ENCODE results near the gene SCAF1. TPM values are rescaled to one million over a fixed set of nuclear protein-coding genes. Genes with fewer than 3 reads are reported as not detected.
A peak's percentile ranks its signal among the peaks of the same experiment; 100 is the strongest.

Gene SCAF1
- total and polyA plus RNA-seq, 3 donors from 2014 or later, result 51.4 to 78.1 (median 70.8) TPM

DNA sequence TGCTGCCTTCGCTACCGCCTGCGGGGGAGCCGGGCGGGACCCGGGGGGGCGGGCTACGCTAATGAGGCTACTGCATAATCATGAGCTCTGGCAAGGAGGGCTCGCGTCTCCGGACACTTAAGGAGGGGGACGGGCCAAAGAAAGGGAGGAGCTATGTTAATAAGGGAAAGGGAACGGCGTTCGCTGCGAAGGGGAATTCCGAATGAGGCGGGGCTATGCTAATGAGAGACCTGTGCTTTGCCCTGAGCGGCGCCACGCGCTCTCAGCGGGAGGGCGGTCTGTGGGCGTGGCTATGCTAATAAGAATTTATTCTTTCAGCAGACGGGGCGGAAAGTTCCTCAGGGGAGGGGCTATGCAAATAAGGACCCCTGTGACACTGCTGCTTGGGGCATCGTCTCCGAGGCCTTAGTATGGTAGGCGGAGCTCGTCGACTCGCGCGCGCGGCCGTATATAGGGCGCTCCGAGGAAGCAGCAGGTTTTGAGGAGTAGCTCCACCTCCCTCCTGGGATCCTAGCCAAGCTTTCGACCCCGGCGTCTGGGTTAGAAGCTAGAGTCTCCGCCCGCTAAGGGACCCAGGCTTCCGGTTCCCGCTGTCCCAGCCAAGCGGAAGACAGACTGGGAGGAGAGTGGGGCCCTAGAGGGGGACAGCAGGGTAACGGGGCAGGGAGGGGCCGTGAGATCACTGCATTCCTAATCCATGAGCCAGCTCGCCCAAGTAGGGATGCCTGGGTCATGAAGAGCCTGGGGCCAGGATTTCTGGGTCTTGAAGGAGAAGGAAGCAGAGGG lies 1.7 kb upstream of the SCAF1 start, which contains the start of gene RRAS:
Gene RRAS (minus strand): TSS at position 31 of the 786 bp plus-strand sequence. CDS start 45 bp downstream, outside the sequence.
- 0% methylated on average over 30 to 47 of the region's 51 CpGs for WGBS, 2 donors
- H3K27me3 ChIP-seq, result no peaks in the 10 kb centered on the region
- H3K27ac ChIP-seq, result peak within 1 kb of the TSS; percentile 98 to 99
- H3K4me3 ChIP-seq, result peak within 1 kb of the TSS; percentile 82 to 84
- no peaks in the 10 kb centered on the region for H3K9me3 ChIP-seq
- DNase-seq, result peak; percentile 100
- H3K36me3 ChIP-seq (ENCODE audit: low read depth, missing control alignments), result no peaks in the 10 kb centered on the region
- TF ChIP-seq, protein P1, sequence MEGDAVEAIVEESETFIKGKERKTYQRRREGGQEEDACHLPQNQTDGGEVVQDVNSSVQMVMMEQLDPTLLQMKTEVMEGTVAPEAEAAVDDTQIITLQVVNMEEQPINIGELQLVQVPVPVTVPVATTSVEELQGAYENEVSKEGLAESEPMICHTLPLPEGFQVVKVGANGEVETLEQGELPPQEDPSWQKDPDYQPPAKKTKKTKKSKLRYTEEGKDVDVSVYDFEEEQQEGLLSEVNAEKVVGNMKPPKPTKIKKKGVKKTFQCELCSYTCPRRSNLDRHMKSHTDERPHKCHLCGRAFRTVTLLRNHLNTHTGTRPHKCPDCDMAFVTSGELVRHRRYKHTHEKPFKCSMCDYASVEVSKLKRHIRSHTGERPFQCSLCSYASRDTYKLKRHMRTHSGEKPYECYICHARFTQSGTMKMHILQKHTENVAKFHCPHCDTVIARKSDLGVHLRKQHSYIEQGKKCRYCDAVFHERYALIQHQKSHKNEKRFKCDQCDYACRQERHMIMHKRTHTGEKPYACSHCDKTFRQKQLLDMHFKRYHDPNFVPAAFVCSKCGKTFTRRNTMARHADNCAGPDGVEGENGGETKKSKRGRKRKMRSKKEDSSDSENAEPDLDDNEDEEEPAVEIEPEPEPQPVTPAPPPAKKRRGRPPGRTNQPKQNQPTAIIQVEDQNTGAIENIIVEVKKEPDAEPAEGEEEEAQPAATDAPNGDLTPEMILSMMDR (IDR thresholded peaks at IDR 0.05), result no peak
- TF ChIP-seq POLR2A (IDR thresholded peaks at IDR 0.05), result peak; percentile 49
- H3K4me1 ChIP-seq, result peaks cover 48% of the 10 kb centered on the region
- intact Hi-C loops (cut with DNase I; ENCODE audit: low total_unique reads), result no loop called here

DNA sequence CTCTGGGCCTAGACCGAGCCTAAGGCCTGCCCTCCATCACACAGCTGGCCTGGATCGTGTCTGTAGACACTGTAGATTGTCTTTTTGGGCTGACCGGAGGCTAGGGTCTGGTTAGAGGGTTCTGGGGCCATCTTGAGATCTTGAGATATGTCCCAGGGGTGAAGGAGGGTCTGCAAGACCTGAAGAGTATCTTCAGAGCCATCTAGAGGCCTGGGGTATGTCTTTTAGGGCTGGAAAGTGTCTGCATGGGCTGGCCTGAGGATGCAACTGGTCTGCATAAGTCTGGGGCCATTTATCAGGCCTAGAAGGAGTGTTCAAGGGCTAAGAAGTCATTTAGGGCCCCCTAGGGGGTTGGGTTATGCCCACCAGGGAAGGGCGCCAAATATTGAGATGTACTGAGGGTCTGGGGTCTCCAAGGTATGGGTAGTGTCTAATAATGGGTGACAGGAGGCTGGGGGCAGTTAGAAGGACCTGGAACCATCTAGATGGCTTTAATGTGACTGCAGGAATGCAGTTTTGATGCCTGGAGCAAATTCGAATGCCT lies 555 bp downstream of the SCAF1 start:
- intact Hi-C loops (cut with DNase I; ENCODE audit: low total_unique reads), result no loop called here
- TF ChIP-seq, protein P1 (IDR thresholded peaks at IDR 0.05), result no peak
- no peak for TF ChIP-seq POLR2A (IDR thresholded peaks at IDR 0.05)
- H3K27me3 ChIP-seq, result no peaks in the 10 kb centered on the region
- H3K4me3 ChIP-seq, result peak overlapping the region; percentile 82 to 84
- H3K9me3 ChIP-seq, result no peaks in the 10 kb centered on the region
- H3K36me3 ChIP-seq (ENCODE audit: low read depth, missing control alignments), result no peaks in the 10 kb centered on the region
- H3K4me1 ChIP-seq, result peaks cover 48% of the 10 kb centered on the region
- DNase-seq, result no peak
- 2 to 8% methylated on average over 3 to 5 of the region's 5 CpGs for WGBS, 2 donors
- peak overlapping the region; percentile 93 to 99 for H3K27ac ChIP-seq

DNA sequence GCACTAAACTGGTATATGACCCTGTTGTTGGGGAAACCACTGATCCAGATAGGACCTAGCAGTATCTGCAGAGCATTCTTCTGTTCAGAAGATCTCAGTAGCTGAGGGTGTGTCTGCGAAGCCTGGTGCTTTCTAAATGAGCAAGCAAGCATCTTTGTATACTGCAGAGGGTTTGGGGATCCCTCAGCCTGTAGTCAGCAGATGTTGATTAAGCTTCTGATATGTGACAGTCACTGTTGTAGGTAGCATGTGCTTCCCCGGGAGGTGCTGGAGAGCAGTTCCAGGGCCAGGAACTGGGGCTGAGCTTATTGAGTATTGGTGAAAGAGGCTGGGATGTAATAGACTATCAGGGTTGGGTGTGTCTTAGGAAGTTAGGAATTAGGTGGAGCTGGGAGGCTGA lies 1.5 kb downstream of the SCAF1 start:
- peaks cover 39% of the 10 kb centered on the region for H3K4me1 ChIP-seq
- WGBS, 2 donors, result 72 to 79% methylated on average over 2 of the region's 2 CpGs
- intact Hi-C loops (cut with DNase I; ENCODE audit: low total_unique reads), result no loop called here

DNA sequence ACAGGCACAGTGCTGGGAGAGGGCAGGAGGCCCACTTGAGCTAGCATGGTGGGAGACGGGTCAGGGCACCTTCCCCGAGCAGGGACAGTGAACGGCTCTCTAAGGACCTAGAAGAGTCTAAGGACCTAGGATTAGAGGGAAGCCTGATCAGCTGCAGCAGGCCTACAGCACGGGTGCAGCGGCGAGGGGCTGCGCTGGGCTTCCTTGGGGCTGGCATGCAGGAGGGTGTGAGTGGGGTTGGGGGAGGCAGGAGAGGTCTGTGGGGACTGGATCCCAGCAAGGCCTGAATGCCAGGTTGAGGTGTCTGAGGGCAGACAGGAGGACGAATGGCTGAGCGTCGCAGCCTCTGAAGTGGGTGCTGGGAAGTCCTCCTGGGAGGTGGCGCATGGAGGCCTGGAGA lies 3.6 kb downstream of the SCAF1 start:
- intact Hi-C loops (cut with DNase I; ENCODE audit: low total_unique reads), result no loop called here
- no peak overlapping the region for H3K27ac ChIP-seq
- H3K4me3 ChIP-seq, result no peak overlapping the region
- DNase-seq, result no peak
- no peak for TF ChIP-seq POLR2A (IDR thresholded peaks at IDR 0.05)
- TF ChIP-seq, protein P1 (IDR thresholded peaks at IDR 0.05), result no peak
- no peaks in the 10 kb centered on the region for H3K36me3 ChIP-seq (ENCODE audit: low read depth, missing control alignments)
- no peaks in the 10 kb centered on the region for H3K9me3 ChIP-seq
- WGBS, 2 donors, result 86 to 90% methylated on average over 9 to 11 of the region's 11 CpGs
- peaks cover 31% of the 10 kb centered on the region for H3K4me1 ChIP-seq
- no peaks in the 10 kb centered on the region for H3K27me3 ChIP-seq

More for the DNA sequence above, 1.5 kb downstream of the SCAF1 start:
- Histone ChIP-seq H3K27me3 (no peaks in the 10 kb centered on the region), H3K27ac (peak overlapping the region in 1 of 2 donors; percentile 99), H3K4me3 (no peak overlapping the region), H3K36me3 (ENCODE audit: low read depth, missing control alignments) (no peaks in the 10 kb centered on the region), H3K9me3 (no peaks in the 10 kb centered on the region)
- DNase-seq, result no peak
- TF ChIP-seq POLR2A (IDR thresholded peaks at IDR 0.05), result no peak
- TF ChIP-seq, protein P1 (IDR thresholded peaks at IDR 0.05), result no peak
